ENCODE measurements around the gene LY6G6C.

Gene LY6G6C

GRCh38 chr6:31702819-31703716 lies 18.5 kb downstream of the LY6G6C start, which contains the start of gene ABHD16A:
ABHD16A (minus strand) TSS chr6:31703324; CDS start chr6:31703281, 43 bp downstream.
- peak; percentile 95 for DNase-seq

- DNase-seq, result no peak
Measured at GRCh38 chr6:31702405-31702818, 19.1 kb downstream of the LY6G6C start.

GRCh38 chr6:31701666-31702404 lies 19.7 kb downstream of the LY6G6C start:
- DNase-seq, result no peak

GRCh38 chr6:31700740-31701401 lies 20.7 kb downstream of the LY6G6C start:
- DNase-seq, result no peak

GRCh38 chr6:31697555-31697954 lies 24.0 kb downstream of the LY6G6C start:
- DNase-seq, result no peak

GRCh38 chr6:31693535-31693934 lies 28.0 kb downstream of the LY6G6C start:
- no peak for DNase-seq

- no peak for DNase-seq
Measured at GRCh38 chr6:31692886-31693285, 28.7 kb downstream of the LY6G6C start.

GRCh38 chr6:31692353-31692752 lies 29.2 kb downstream of the LY6G6C start:
- DNase-seq, result no peak

- DNase-seq, result no peak
Measured at GRCh38 chr6:31691564-31692108, 29.9 kb downstream of the LY6G6C start.

GRCh38 chr6:31691078-31691463 lies 30.5 kb downstream of the LY6G6C start:
- no peak for DNase-seq

- no peak for DNase-seq
Measured at GRCh38 chr6:31690231-31691077, 31.1 kb downstream of the LY6G6C start.

GRCh38 chr6:31689249-31690110 lies 32.1 kb downstream of the LY6G6C start:
- DNase-seq, result no peak

- DNase-seq, result no peak
Measured at GRCh38 chr6:31687860-31688693, 33.5 kb downstream of the LY6G6C start.

- no peak for DNase-seq
Measured at GRCh38 chr6:31687321-31687720, 34.2 kb downstream of the LY6G6C start.

- no peak for DNase-seq
Measured at GRCh38 chr6:31686483-31686882, 35.1 kb downstream of the LY6G6C start.

- DNase-seq, result no peak
Measured at GRCh38 chr6:31683591-31683990, 38.0 kb downstream of the LY6G6C start.

- DNase-seq, result peak; percentile 21
Measured at GRCh38 chr6:31681135-31681671, 40.3 kb downstream of the LY6G6C start.

- DNase-seq, result peak; percentile 54
Measured at GRCh38 chr6:31680226-31681134, 41.1 kb downstream of the LY6G6C start, which contains the start of gene LY6G5C. LY6G5C (minus strand) TSS chr6:31681067; CDS start chr6:31680373, 694 bp downstream.

GRCh38 chr6:31677955-31678354 lies 43.6 kb downstream of the LY6G6C start:
- no peak for DNase-seq

All from activated effector memory CD4-positive, alpha-beta T cell treated with Interleukin-2 at 50 U/mL for 16 hours (primary cell).